Choroid plexus epithelial cell (primary cell): Measurements from ENCODE around the gene WWOX.
"Not testable (repeated sequence)": the region's sequence is repeated elsewhere in the genome, so short reads cannot be mapped to it uniquely, and the experiment has no call there.

Experiments
- DNase-seq: peaks from one replicate; pipeline ENCODE4 v3.0.0-alpha.2; 2010; ENCODE audit warnings: low read depth
- H3K4me3 ChIP-seq: 2 replicates; pipeline ENCODE4 v1.5.1; 2011; ENCODE audit warnings: low read depth, mild to moderate bottlenecking, control low read depth, low read length, moderate library complexity
- TF ChIP-seq, protein P1 (sequence below): conservative IDR thresholded peaks from 2 replicates; pipeline ENCODE4 v1.5.1; 2011; ENCODE audit warnings: low read depth, mild to moderate bottlenecking, control low read depth, inconsistent platforms, low read length, moderate library complexity

The WWOX gene

DNA sequence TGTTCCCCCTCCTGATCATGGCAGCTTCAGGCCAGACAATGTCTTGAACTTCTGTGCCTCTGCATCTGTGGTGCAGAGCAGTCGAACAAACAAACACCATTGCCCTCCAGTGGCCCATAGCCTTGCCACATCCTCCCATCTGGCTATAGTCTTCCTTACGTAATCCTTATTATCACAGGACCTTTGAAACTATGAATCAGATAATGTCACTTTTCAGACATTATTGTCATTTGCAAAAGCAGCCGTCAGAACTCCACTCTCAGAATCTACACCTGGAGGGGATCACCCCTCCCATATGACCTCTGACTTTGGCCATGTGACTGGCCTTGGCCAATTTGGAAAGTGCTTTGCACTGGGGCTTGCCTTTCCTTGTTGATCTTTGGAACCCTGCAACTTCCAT is 1113.8 kb downstream of the WWOX start:
- H3K4me3 ChIP-seq, result no peak overlapping the region
- TF ChIP-seq, protein P1, sequence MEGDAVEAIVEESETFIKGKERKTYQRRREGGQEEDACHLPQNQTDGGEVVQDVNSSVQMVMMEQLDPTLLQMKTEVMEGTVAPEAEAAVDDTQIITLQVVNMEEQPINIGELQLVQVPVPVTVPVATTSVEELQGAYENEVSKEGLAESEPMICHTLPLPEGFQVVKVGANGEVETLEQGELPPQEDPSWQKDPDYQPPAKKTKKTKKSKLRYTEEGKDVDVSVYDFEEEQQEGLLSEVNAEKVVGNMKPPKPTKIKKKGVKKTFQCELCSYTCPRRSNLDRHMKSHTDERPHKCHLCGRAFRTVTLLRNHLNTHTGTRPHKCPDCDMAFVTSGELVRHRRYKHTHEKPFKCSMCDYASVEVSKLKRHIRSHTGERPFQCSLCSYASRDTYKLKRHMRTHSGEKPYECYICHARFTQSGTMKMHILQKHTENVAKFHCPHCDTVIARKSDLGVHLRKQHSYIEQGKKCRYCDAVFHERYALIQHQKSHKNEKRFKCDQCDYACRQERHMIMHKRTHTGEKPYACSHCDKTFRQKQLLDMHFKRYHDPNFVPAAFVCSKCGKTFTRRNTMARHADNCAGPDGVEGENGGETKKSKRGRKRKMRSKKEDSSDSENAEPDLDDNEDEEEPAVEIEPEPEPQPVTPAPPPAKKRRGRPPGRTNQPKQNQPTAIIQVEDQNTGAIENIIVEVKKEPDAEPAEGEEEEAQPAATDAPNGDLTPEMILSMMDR, result no peak
- DNase-seq, result no peak

DNA sequence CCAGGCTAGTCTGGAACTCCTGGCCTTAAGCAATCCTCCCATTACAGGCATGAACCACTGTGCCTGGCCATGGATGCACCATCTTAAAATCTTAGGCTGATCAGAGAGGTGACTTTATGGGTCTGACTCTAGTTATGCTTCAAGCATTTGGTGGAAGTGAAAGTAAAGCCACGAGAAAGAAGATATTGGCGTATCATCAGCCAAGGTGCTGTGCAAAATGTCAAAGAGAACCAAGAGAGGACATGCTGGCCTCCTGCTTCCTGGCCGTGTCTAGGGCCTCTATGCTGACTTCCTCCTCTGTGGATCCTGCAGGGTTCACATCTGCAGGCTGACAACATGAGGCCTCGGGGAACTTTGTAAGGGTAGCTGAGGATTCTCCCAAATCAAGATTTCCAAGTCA is 1115.8 kb downstream of the WWOX start:
- no peak for DNase-seq
- TF ChIP-seq, protein P1, result no peak
- no peak overlapping the region for H3K4me3 ChIP-seq

DNA sequence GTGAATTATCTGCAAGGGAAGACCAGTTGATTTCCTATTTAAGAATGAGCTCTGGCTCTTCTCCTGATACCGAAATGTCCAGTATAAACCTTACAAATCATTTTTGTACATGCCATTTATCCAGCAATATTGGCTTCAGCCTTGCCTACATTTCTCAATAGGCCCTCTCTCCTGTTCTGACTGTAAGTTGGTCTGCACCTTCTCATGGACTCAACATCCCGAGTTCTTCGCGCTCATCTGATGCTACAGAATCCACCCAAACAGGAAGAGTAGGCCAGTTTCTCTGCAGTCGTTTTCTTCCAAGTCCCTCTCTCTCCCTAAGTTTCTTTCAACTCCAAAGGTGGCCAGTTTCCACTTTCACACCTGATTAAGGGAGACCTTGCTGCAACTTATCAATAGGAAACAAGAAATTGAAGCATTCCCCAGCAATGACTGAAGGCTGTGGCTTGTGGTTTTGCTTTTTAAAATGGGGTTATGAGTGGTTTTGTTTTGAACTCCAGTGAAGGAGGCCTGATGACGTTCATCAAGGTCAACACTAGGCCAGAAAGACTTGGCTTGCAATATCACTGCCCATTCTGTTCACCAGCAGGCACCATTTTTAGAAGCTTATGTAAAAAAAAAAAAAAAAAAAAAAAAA is 1118.0 kb downstream of the WWOX start:
- no peak overlapping the region for H3K4me3 ChIP-seq
- DNase-seq, result no peak
- TF ChIP-seq, protein P1, result no peak

DNA sequence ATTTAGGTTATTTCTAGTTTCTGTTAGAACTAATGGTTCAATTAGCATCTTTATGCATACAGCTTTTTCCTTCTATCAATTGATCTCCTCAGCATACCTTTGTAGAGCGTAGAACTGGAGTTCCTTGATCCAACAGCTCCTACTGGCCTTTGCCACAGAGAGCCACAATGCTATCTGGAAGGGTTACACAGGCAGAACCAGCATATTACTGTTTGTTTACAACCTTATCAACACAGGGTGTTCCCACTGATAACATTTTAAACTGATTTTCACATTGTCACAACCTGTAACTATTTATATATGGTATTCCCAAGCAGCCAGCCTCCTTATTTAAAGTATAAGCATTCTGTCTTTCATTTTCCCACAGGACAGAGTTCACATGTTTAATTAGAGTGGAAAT is 1118.9 kb downstream of the WWOX start:
- no peak for DNase-seq
- TF ChIP-seq, protein P1, result no peak
- no peak overlapping the region for H3K4me3 ChIP-seq

DNA sequence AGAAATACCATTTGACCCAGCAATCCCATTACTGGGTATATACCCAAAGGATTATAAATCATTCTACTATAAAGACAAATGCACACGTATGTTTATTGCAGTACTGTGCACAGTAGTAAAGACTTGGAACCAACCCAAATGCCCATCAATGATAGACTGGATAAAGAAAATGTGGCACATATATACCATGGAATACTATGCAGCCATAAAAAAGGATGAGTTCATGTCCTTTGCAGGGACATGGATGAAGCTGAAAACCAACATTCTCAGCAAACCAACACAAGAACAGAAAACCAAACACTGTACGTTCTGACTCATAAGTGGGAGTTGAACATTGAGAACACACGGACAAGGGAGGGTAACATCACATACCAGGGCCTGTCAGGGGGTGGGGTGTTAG is 1126.5 kb downstream of the WWOX start:
- H3K4me3 ChIP-seq, DNase-seq: not testable (repeated sequence)

DNA sequence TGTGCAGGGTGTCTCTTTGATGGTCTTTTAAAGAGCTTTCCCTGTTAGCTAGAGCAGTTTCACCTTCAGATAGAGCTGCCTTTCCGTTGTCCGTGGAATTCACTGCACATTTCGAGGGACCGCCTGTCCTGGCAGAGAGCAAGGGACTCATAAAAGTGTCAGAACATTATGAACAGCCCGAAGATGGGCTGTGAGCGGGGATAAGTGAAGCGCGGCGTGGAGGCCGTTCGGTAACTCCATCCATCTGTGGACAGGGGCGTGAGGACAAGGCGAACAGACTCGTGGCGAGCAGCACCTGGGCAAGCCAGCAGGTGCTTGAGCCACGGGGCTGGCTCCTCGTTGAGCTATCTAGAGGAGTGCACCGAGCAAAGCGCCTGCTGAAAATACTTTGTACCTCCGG is 1129.9 kb downstream of the WWOX start:
- no peak for DNase-seq
- TF ChIP-seq, protein P1, result no peak
- no peak overlapping the region for H3K4me3 ChIP-seq

DNA sequence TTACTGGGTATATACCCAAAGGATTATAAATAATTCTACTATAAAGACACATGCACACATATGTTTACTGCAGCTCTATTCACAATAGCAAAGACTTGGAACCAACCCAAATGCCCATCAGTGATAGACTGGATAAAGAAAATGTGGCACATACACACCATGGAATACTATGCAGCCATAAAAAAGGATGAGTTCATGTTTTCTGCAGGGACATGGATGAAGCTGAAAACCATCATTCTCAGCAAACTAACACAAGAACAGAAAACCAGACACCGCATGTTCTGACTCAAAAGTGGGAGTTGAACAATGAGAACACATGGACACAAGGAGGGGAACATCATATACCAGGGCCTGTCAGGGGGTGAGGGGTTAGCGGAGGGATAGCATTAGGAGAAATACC is 1146.2 kb downstream of the WWOX start:
- H3K4me3 ChIP-seq, result not testable (repeated sequence)

DNA sequence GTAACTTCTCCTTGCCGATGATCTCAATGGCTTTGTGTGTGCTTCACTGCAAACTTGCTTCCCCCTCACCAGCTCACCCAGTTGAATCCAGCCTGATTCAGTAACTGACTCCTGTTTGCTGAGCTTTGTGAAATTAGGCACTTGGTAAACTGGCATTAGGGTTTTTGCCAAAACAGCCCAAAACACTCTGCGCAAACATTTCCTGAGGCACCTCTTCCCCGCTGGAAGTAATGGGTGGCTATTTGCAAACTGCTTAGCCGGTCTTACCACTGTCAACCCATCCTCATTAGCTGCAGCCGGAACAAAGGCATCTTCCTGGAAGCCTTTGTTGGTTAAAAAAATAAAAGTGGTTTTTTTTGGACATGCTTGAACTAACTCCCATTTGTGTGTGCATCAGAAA is 1147.9 kb downstream of the WWOX start:
- TF ChIP-seq, protein P1, result no peak
- no peak overlapping the region for H3K4me3 ChIP-seq
- no peak for DNase-seq

More for the DNA sequence above, 1146.2 kb downstream of the WWOX start:
- DNase-seq, result not testable (repeated sequence)
